Neural cell (in vitro differentiated cells): ENCODE data around the gene TEX13C.

Experiments used
- EP300 ChIP-seq: fragments of 450-650 bp; conservative IDR thresholded peaks from 2 replicates; pipeline ENCODE4 v1.6.1; 2014; ENCODE audit warnings: antibody characterized with exemption, mild to moderate bottlenecking, moderate library complexity; ENCODE audit not compliant: poor library complexity, severe bottlenecking
- EZH2 ChIP-seq: fragments of 200-600, 300-800 bp; shearing (Covaris generic), sonication (generic); IDR thresholded peaks from 2 replicates; pipeline ENCODE4 v1.6.1; 2014; ENCODE audit warnings: antibody characterized with exemption, low read length, borderline replicate concordance, mild to moderate bottlenecking; ENCODE audit not compliant: insufficient read depth, poor library complexity, severe bottlenecking
- MXI1 ChIP-seq: fragments of 450-650 bp; conservative IDR thresholded peaks from 2 replicates; pipeline ENCODE4 v1.6.1; 2014; ENCODE audit warnings: antibody characterized with exemption, mild to moderate bottlenecking; ENCODE audit not compliant: poor library complexity, severe bottlenecking
- POLR2AphosphoS5 ChIP-seq: IDR thresholded peaks from 2 replicates; pipeline ENCODE4 v1.6.1; 2012
- RAD21 ChIP-seq: fragments of 450-650 bp; conservative IDR thresholded peaks from 2 replicates; pipeline ENCODE4 v1.6.1; 2014; ENCODE audit warnings: antibody characterized with exemption, mild to moderate bottlenecking, moderate library complexity
- REST ChIP-seq: IDR thresholded peaks from 2 replicates; pipeline ENCODE4 v1.6.1; 2012; ENCODE audit warnings: borderline replicate concordance
- SMC3 ChIP-seq: fragments of 450-650 bp; conservative IDR thresholded peaks from 2 replicates; pipeline ENCODE4 v1.6.1; 2014; ENCODE audit warnings: antibody characterized with exemption, mild to moderate bottlenecking, moderate library complexity; ENCODE audit not compliant: poor library complexity
- TAF1 ChIP-seq: IDR thresholded peaks from 2 replicates; pipeline ENCODE4 v1.6.1; 2012; ENCODE audit warnings: low read depth
- TF ChIP-seq, protein P1 (sequence below): fragments of 450-650 bp; IDR thresholded peaks from 2 replicates; pipeline ENCODE4 v1.5.1; 2014; ENCODE audit warnings: antibody characterized with exemption, mild to moderate bottlenecking, moderate library complexity; ENCODE audit not compliant: poor library complexity, severe bottlenecking

DNA sequence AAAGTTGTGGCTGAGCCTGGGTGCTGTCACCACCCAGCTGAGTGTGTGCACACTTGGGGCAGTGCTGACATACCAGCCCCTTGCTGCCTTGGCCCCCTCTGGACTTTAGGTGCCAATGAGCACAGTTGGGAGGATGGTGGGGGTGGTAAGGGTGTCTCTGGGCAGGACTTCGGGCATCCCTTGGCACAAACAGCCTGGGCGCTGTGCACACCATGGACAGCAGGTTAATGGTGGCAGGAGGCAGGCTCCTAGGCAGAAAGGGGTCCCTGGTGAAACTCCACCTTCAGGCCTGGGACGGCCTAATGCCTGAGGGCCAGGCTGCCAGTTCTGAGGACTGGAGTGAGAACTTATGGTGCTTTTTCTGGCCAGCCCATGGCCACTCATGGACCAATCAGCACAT lies 32.4 kb upstream of the TEX13C start:
- TF ChIP-seq EP300 (no peak), REST (no peak), SMC3 (no peak), EZH2 (no peak), POLR2AphosphoS5 (no peak), RAD21 (no peak), MXI1 (no peak), TAF1 (no peak)
- TF ChIP-seq, protein P1, sequence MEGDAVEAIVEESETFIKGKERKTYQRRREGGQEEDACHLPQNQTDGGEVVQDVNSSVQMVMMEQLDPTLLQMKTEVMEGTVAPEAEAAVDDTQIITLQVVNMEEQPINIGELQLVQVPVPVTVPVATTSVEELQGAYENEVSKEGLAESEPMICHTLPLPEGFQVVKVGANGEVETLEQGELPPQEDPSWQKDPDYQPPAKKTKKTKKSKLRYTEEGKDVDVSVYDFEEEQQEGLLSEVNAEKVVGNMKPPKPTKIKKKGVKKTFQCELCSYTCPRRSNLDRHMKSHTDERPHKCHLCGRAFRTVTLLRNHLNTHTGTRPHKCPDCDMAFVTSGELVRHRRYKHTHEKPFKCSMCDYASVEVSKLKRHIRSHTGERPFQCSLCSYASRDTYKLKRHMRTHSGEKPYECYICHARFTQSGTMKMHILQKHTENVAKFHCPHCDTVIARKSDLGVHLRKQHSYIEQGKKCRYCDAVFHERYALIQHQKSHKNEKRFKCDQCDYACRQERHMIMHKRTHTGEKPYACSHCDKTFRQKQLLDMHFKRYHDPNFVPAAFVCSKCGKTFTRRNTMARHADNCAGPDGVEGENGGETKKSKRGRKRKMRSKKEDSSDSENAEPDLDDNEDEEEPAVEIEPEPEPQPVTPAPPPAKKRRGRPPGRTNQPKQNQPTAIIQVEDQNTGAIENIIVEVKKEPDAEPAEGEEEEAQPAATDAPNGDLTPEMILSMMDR, result no peak
